Stomach (tissue), 4 donors: ENCODE measurements around the gene VPS41.

Source experiments
- EP300 ChIP-seq: sonication (generic); formaldehyde crosslinking; IDR thresholded peaks from one replicate; pipeline ENCODE4 v1.6.1; 2017; ENCODE audit warnings: antibody characterized with exemption
- POLR2A ChIP-seq, 4 donors: fragments of 450-650 bp; IDR thresholded peaks; one replicate each; pipeline ENCODE4 v1.6.1; 2016; ENCODE audit warnings: antibody characterized with exemption in 4 of 4, control low read depth in 2 of 4, mild to moderate bottlenecking in 1 of 4, moderate library complexity in 1 of 4
- POLR2AphosphoS5 ChIP-seq, 3 donors: sonication (generic); formaldehyde crosslinking; IDR thresholded peaks; one replicate each; pipeline ENCODE4 v1.6.1; 2016; ENCODE audit warnings: antibody characterized with exemption in 3 of 3
- TF ChIP-seq, protein P1 (sequence below), 7 experiments: fragments of 450-650 bp in 4 of 7; fragments of 200-600 bp in 3 of 7; sonication (generic) in 3 of 7; IDR thresholded peaks; one replicate each; pipeline ENCODE4 v1.5.1; 2016 to 2019; ENCODE audit warnings: antibody characterized with exemption in 7 of 7, control low read depth in 2 of 7, mild to moderate bottlenecking in 1 of 7

DNA sequence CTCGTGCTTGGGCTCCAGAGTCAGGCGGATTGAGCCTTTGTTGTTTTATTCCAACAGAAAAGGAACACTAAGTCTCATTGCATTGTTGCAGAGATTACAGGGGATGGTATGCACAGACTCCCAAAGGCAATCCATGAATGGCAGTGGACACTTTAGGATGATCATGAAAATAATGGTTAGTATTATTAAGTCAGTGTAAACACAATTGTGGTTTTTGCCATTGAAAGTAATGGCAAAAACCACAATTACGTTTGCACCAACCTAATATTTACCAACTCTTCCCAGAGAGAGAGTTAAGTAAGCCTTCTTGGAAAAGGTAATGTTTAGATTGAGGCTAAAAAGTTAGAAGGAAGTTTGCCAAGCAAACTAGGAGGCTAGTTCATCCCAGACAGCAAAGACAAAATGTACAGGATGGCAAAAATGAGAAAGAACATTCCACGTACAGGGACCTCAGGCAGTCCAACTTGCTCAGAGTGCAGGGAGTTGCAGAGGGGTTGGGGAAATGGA is 204.9 kb downstream of the VPS41 start:
- TF ChIP-seq, protein P1, sequence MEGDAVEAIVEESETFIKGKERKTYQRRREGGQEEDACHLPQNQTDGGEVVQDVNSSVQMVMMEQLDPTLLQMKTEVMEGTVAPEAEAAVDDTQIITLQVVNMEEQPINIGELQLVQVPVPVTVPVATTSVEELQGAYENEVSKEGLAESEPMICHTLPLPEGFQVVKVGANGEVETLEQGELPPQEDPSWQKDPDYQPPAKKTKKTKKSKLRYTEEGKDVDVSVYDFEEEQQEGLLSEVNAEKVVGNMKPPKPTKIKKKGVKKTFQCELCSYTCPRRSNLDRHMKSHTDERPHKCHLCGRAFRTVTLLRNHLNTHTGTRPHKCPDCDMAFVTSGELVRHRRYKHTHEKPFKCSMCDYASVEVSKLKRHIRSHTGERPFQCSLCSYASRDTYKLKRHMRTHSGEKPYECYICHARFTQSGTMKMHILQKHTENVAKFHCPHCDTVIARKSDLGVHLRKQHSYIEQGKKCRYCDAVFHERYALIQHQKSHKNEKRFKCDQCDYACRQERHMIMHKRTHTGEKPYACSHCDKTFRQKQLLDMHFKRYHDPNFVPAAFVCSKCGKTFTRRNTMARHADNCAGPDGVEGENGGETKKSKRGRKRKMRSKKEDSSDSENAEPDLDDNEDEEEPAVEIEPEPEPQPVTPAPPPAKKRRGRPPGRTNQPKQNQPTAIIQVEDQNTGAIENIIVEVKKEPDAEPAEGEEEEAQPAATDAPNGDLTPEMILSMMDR (IDR thresholded peaks at IDR 0.05), result no peak
- TF ChIP-seq EP300 (no peak), POLR2AphosphoS5 (IDR thresholded peaks at IDR 0.05) (no peak), POLR2A (IDR thresholded peaks at IDR 0.05) (no peak)
